HepG2 (cell line): ENCODE results near the gene BLCAP. TPM values are rescaled to one million over a fixed set of nuclear protein-coding genes. Genes with fewer than 3 reads are reported as not detected.
A peak's percentile ranks its signal among the peaks of the same experiment; 100 is the strongest.

Experiments used
- ATAC-seq: fragments of 200-7000 bp; cut with Tn5 transposase; 3 replicates; pipeline ENCODE4 v1.9.1; 2020; ENCODE audit warnings: mild to moderate bottlenecking, moderate library complexity
- BruUV-seq: library from RNA; stranded (reverse); fragments of 400-500 nt; replicated peaks from 2 replicates; lab custom pipeline; 2021; lab: Mats Ljungman, UMichigan
- CTCF ChIA-PET: fragments of 300-600 bp; formaldehyde crosslinking; extraction: SDS; loops from one replicate; lab custom pipeline; 2021; ENCODE audit warnings: low total read pairs, inconsistent platforms, low intra/inter-chr PET ratio; lab: Yijun Ruan, JAX
- POLR2A ChIA-PET: fragments of 350-600 bp; sonication (Branson Sonifier 250); formaldehyde crosslinking; loops from one replicate; lab custom pipeline; 2020; ENCODE audit warnings: antibody characterized with exemption, inconsistent platforms; lab: Yijun Ruan, JAX
- DNase-seq: peaks from one replicate; pipeline ENCODE4 v3.0.0-alpha.2; 2015; ENCODE audit warnings: low spot score
- FAIRE-seq: peaks from 3 replicates; lab custom pipeline; 2011; peaks lifted over from hg19 to GRCh38; lab: Jason Lieb, UNC
- H2AFZ ChIP-seq: one replicate; pipeline ENCODE4 v1.6.1; 2011; ENCODE audit warnings: low read length, inconsistent platforms
- H3K27ac ChIP-seq: fragments of 300-600 bp; 3 replicates; pipeline ENCODE4 v1.8.0; 2011; ENCODE audit warnings: mixed run types, mild to moderate bottlenecking, mixed read lengths, low read length, inconsistent platforms; ENCODE audit not compliant: insufficient read depth; ENCODE audit errors: extremely low read length
- H3K27me3 ChIP-seq, 2 experiments: fragments of 200-600 bp in 1 of 2; 2 replicates in 1 of 2; 3 replicates in 1 of 2; pipeline versions ENCODE4 v1.6.0 to v1.8.0; 2011; ENCODE audit warnings: low read length in 2 of 2, mild to moderate bottlenecking in 2 of 2, moderate library complexity in 2 of 2, inconsistent platforms in 1 of 2; ENCODE audit not compliant: insufficient read depth in 2 of 2, control insufficient read depth in 1 of 2
- H3K36me3 ChIP-seq, 2 experiments: fragments of 200-600 bp in 1 of 2; replicated peaks in 1 of 2; 2 replicates in 1 of 2; 3 replicates in 1 of 2; pipeline versions ENCODE4 v1.5.1 to v1.8.0; 2011; ENCODE audit warnings: low read length in 2 of 2, inconsistent platforms in 1 of 2; ENCODE audit not compliant: insufficient read depth in 2 of 2, control insufficient read depth in 1 of 2
- H3K4me1 ChIP-seq: 2 replicates; pipeline ENCODE4 v1.5.1; 2012; ENCODE audit warnings: low read length, inconsistent platforms; ENCODE audit not compliant: insufficient read depth
- H3K4me2 ChIP-seq: 2 replicates; pipeline ENCODE4 v1.6.0; 2011; ENCODE audit warnings: low read depth, low read length, inconsistent platforms
- H3K4me3 ChIP-seq, 3 experiments: fragments of 200-600 bp in 1 of 3; sonication (generic), shearing (Covaris generic) in 1 of 3; replicated peaks in 1 of 3; 2 replicates each; pipeline ENCODE4 v1.5.1; 2011 to 2016; ENCODE audit warnings: low read length in 3 of 3, inconsistent platforms in 2 of 3, low read depth in 2 of 3, mild to moderate bottlenecking in 2 of 3, control low read depth in 1 of 3, mixed read lengths in 1 of 3; ENCODE audit not compliant: insufficient read depth in 1 of 3
- H3K79me2 ChIP-seq: one replicate; pipeline ENCODE4 v1.6.1; 2011; ENCODE audit warnings: low read length, inconsistent platforms; ENCODE audit not compliant: insufficient read depth
- H3K9ac ChIP-seq: 2 replicates; pipeline ENCODE4 v1.6.0; 2011; ENCODE audit warnings: mild to moderate bottlenecking, low read depth, low read length, inconsistent platforms; ENCODE audit not compliant: insufficient read depth
- H3K9me3 ChIP-seq: 2 replicates; pipeline ENCODE4 v1.5.1; 2012; ENCODE audit warnings: mild to moderate bottlenecking, low read length
- H4K20me1 ChIP-seq: 2 replicates; pipeline ENCODE4 v1.6.0; 2011; ENCODE audit warnings: inconsistent platforms, mild to moderate bottlenecking, low read length, moderate library complexity; ENCODE audit not compliant: insufficient read depth
- DZIP1 ChIP-seq: sonication (generic); formaldehyde crosslinking; IDR thresholded peaks from 2 replicates; pipeline ENCODE4 v1.5.0; 2020; ENCODE audit warnings: mild to moderate bottlenecking, missing genetic modification reagents
- NR2C2 ChIP-seq: sonication (generic); formaldehyde crosslinking; IDR thresholded peaks from 2 replicates; pipeline ENCODE4 v1.4.0; 2020; ENCODE audit warnings: missing genetic modification reagents, mild to moderate bottlenecking, moderate library complexity, borderline replicate concordance
- YY1 ChIP-seq: IDR thresholded peaks from 2 replicates; pipeline ENCODE4 v1.6.1; 2011; ENCODE audit warnings: low read length, low read depth, moderate library complexity, mild to moderate bottlenecking; ENCODE audit not compliant: insufficient read depth, insufficient replicate concordance
- ZNF136 ChIP-seq: sonication (generic); formaldehyde crosslinking; IDR thresholded peaks from 2 replicates; pipeline ENCODE4 v1.8.1; 2022; ENCODE audit warnings: low read depth, mild to moderate bottlenecking, moderate library complexity, missing genetic modification reagents
- ZNF567 ChIP-seq: sonication (generic); formaldehyde crosslinking; IDR thresholded peaks from 2 replicates; pipeline ENCODE4 v1.8.1; 2023; ENCODE audit warnings: mild to moderate bottlenecking, missing genetic modification reagents, borderline replicate concordance
- ZNF572 ChIP-seq: sonication (generic); formaldehyde crosslinking; IDR thresholded peaks from 2 replicates; pipeline ENCODE4 v1.5.1; 2020; ENCODE audit warnings: mild to moderate bottlenecking, missing genetic modification reagents
- WGBS: methylation state at CpG from one replicate; pipeline ENCODE4 v1.1.6; 2017; ENCODE audit warnings: low lambda C conversion rate; 5-methylcytosine and 5-hydroxymethylcytosine counted together
- in situ Hi-C: cut with HindIII; loops from 2 replicates; pipeline ENCODE4 v1.10.0; 2017; ENCODE audit warnings: low pct_unique_long_range_greater_than_20kb; ENCODE audit not compliant: extremely low pct_ligation_motif_present
- intact Hi-C: fragments of 100-400 bp; cut with micrococcal nuclease; formaldehyde crosslinking; loops from one replicate; pipeline ENCODE4 v1.10.0; 2022; ENCODE audit not compliant: unreplicated experiment
- polyA plus RNA-seq, 8 experiments: library from polyadenylated mRNA; depleted of rRNA in 3 of 8; stranded (reverse) in 7 of 8; unstranded in 1 of 8; fragments of >200 nt; fragmentation: Illumina TruSeq in 4 of 8; extraction: Trizol in 4 of 8; gene quantifications; 2 replicates each; pipeline versions ENCODE4 v1.2.1 to v1.2.3, GENCODE V29; 2011 to 2016; ENCODE audit warnings: low read depth in 4 of 8, missing spikeins in 1 of 8, mixed read lengths in 1 of 8; ENCODE audit not compliant: insufficient read depth in 1 of 8
- total RNA-seq, 5 experiments: library from RNA; depleted of rRNA; stranded (reverse); fragments of >200 nt; fragmentation: Illumina TruSeq; extraction: Trizol; gene quantifications; 2 replicates each; pipeline ENCODE4 v1.2.3, GENCODE V29; 2016; ENCODE audit warnings: low read depth in 1 of 5
- TF ChIP-seq, protein P1 (sequence below): sonication (generic); formaldehyde crosslinking; IDR thresholded peaks from 2 replicates; pipeline ENCODE4 v1.5.1; 2020; ENCODE audit warnings: missing genetic modification reagents, mild to moderate bottlenecking, borderline replicate concordance

The BLCAP gene
- total and polyA plus RNA-seq, 2 of the 13 experiments (the other 11 are each of a cell fraction or from before 2014, with no cell fraction given) = 52.4 to 86.8 TPM

- Histone ChIP-seq H3K79me2 (peaks cover 26% of the 10 kb centered on the region), H2AFZ (no peak overlapping the region), H3K4me1 (peaks cover 66% of the 10 kb centered on the region), H3K36me3 (no peaks in the 10 kb centered on the region), H3K4me3 (no peak overlapping the region), H3K4me2 (no peak overlapping the region), H3K27ac (no peak overlapping the region), H3K27me3 (no peaks in the 10 kb centered on the region; a peak in 1 of 5 replicates), H3K9ac (no peak overlapping the region), H4K20me1 (peaks cover 9% of the 10 kb centered on the region), H3K9me3 (no peaks in the 10 kb centered on the region)
- ChIA-PET CTCF (no interaction called here), POLR2A (interaction anchor here (1.2 to 1.5 kb wide), 2 partner anchors 131 to 198 kb away, joined by 3 to 4 read pairs; no protein-coding TSS in a partner anchor)
- no TSS peak for BruUV-seq
- no peak for DNase-seq
- in situ Hi-C loops (loop anchor here (5.0 kb wide), 3 partner anchors 123 to 333 kb away; no protein-coding TSS in a partner anchor), intact Hi-C loops (loop anchor here (2.0 kb wide), 1 partner anchor 25 kb away; no protein-coding TSS in a partner anchor)
- FAIRE-seq = no peak
- 0 out of 2 replicates have a peak, but pooled peaks have one; percentile 48 for TF ChIP-seq ZNF136 (CRISPR knock-in tag)
- TF ChIP-seq NR2C2 = 0 out of 2 replicates have a peak, but pooled peaks have one; percentile 11
- TF ChIP-seq, protein P1, sequence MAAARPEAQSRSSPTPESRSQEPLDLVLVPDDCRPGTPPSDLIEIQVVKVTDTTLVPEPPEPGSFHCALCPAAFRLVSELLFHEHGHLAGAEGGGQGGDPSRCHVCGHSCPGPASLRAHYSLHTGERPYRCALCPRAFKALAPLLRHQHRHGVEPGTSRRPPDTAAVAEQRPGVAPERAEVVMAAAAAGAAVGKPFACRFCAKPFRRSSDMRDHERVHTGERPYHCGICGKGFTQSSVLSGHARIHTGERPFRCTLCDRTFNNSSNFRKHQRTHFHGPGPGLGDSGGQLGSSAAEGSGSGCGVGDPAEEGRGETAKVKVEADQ = 0 out of 2 replicates have a peak, but pooled peaks have one; percentile 44
- 0 out of 2 replicates have a peak, but pooled peaks have one; percentile 31 for TF ChIP-seq DZIP1 (CRISPR knock-in tag)
- TF ChIP-seq ZNF567 (CRISPR knock-in tag) = no peak
- TF ChIP-seq ZNF572 = 0 out of 2 replicates have a peak, but pooled peaks have one; percentile 42
- TF ChIP-seq YY1 = no peak
- WGBS = 74% methylated on average over 10 of the region's 10 CpGs
- no peak for ATAC-seq
Measured at GRCh38 chr20:37529968-37530600, 2.4 kb upstream of the BLCAP start.
